ENCODE data around the gene CTNND2.
"Not testable (repeated sequence)": the region's sequence is repeated elsewhere in the genome, so short reads cannot be mapped to it uniquely, and the experiment has no call there.

CTNND2 gene

DNA sequence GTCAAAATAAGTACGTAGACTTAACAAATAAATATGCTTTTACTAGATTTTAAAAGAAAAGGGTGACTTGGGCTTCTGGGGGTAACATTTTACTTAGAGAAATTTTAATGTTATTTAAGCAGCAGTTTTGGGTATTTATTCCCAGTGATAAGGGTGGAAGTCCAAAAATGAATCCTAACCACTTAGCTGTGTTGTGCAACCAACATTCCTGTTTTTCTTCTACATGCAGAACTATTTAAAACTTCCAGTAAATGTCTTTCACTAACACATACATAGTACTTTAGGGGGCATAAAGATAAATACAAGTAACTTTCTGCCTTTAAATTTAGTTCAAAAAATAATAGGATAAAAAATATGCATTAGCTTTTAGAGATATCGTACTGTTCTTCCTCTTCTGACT, 436.7 kb downstream of the CTNND2 start:
- no peaks in the 10 kb centered on the region for H3K36me3 Mint-ChIP-seq (ENCODE audit: low read depth)
- no peak for ATAC-seq
- H3K27ac Mint-ChIP-seq = no peak overlapping the region
- no peaks in the 10 kb centered on the region for H3K4me1 Mint-ChIP-seq
- H3K27me3 Mint-ChIP-seq = no peaks in the 10 kb centered on the region
- H3K9me3 Mint-ChIP-seq = peaks cover 3% of the 10 kb centered on the region
- no peak overlapping the region for H3K4me3 Mint-ChIP-seq
- DNase-seq = no peak

DNA sequence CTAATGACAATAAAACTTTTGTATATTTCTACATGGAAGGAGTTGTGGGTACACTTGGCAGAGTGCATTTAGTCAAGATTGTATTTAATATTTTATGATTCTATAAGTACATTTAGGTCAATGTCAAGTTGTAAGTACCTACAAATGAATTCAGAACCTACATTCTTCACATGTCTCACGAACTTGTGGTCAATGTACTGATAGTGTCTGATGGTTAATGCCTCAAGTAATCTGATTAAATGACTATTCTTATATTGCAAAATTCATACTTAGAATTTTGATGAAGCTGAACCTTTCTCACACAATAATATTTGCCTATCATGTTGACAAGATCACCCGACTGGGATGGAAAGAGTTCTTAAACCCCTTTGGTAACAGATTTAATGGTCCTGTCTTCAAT, 444.5 kb downstream of the CTNND2 start:
- no peak for ATAC-seq

DNA sequence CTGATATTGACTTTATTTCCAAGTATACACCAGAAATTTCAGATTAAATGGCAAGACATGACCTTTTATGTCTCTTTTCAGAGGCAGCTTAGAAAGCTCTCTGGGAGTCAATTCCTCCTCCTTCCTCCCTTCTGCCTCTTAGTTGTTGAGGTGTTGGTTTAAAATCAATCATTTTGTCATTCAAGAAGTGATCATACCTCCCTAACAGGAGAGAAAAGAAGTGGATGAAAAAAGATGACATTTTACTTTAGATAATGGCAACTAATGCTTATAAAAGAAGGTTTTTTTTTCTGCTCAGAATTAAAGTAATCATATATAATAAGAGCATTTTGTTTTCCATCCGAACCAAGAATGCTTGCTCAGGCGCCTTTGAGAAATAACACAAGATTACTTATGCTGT, 448.7 kb downstream of the CTNND2 start:
- Mint-ChIP-seq H3K4me3 (no peak overlapping the region), H3K27ac (no peak overlapping the region), H3K9me3 (no peaks in the 10 kb centered on the region), H3K4me1 (no peaks in the 10 kb centered on the region), H3K36me3 (ENCODE audit: low read depth) (no peaks in the 10 kb centered on the region), H3K27me3 (no peaks in the 10 kb centered on the region)
- DNase-seq (no peak), ATAC-seq (no peak)

More for the DNA sequence above, 444.5 kb downstream of the CTNND2 start:
- H3K27ac Mint-ChIP-seq = no peak overlapping the region
- H3K4me3 Mint-ChIP-seq = no peak overlapping the region
- no peaks in the 10 kb centered on the region for H3K27me3 Mint-ChIP-seq
- H3K4me1 Mint-ChIP-seq = no peaks in the 10 kb centered on the region
- H3K36me3 Mint-ChIP-seq (ENCODE audit: low read depth) = no peaks in the 10 kb centered on the region
- no peaks in the 10 kb centered on the region for H3K9me3 Mint-ChIP-seq
- no peak for DNase-seq

GRCh38 chr5:11452852-11453251, 451.4 kb downstream of the CTNND2 start:
- DNase-seq = no peak
- Mint-ChIP-seq H3K9me3 (no peaks in the 10 kb centered on the region), H3K4me3 (no peak overlapping the region), H3K4me1 (no peaks in the 10 kb centered on the region), H3K27ac (no peak overlapping the region), H3K27me3 (no peaks in the 10 kb centered on the region), H3K36me3 (ENCODE audit: low read depth) (no peaks in the 10 kb centered on the region)
- no peak for ATAC-seq

DNA sequence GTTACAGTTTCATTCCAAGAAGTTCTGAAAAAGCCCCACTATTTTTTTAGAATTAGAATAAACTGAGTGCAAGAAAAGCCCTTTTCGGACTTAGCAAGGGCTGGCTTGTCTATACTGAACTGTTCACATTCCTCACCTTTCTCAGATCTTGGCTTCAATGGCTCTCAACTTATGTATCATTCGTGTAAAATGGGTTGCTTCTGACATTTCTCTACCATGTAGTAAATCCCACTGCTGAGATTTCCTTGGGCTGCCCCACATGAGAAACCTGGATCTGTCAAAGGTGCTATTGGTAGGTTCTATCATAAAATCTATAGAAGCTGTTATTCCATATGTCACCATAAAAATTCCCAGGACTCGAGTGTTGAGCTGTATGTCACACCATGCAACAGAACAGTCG, 454.3 kb downstream of the CTNND2 start:
- ATAC-seq (no peak), DNase-seq (no peak)
- Mint-ChIP-seq H3K4me1 (no peaks in the 10 kb centered on the region), H3K9me3 (no peaks in the 10 kb centered on the region), H3K27ac (no peak overlapping the region), H3K27me3 (no peaks in the 10 kb centered on the region), H3K36me3 (ENCODE audit: low read depth) (no peaks in the 10 kb centered on the region), H3K4me3 (no peak overlapping the region)

- Mint-ChIP-seq H3K4me1 (no peaks in the 10 kb centered on the region), H3K4me3 (no peak overlapping the region), H3K36me3 (ENCODE audit: low read depth) (no peaks in the 10 kb centered on the region), H3K27me3 (no peaks in the 10 kb centered on the region), H3K9me3 (no peaks in the 10 kb centered on the region), H3K27ac (no peak overlapping the region)
- no peak for DNase-seq
- ATAC-seq = no peak
Observed at GRCh38 chr5:11449217-11449616, 455.0 kb downstream of the CTNND2 start.

GRCh38 chr5:11443831-11444230, 460.4 kb downstream of the CTNND2 start:
- Mint-ChIP-seq H3K36me3 (ENCODE audit: low read depth) (no peaks in the 10 kb centered on the region), H3K27ac (no peak overlapping the region), H3K9me3 (no peaks in the 10 kb centered on the region), H3K4me1 (no peaks in the 10 kb centered on the region), H3K27me3 (no peaks in the 10 kb centered on the region), H3K4me3 (no peak overlapping the region)
- DNase-seq (no peak), ATAC-seq (no peak)

GRCh38 chr5:11432116-11432515, 472.1 kb downstream of the CTNND2 start:
- no peak overlapping the region for H3K4me3 Mint-ChIP-seq
- H3K27ac Mint-ChIP-seq = no peak overlapping the region
- H3K9me3 Mint-ChIP-seq = no peaks in the 10 kb centered on the region
- no peaks in the 10 kb centered on the region for H3K27me3 Mint-ChIP-seq
- H3K36me3 Mint-ChIP-seq (ENCODE audit: low read depth) = no peaks in the 10 kb centered on the region
- ATAC-seq (no peak), DNase-seq (no peak)
- H3K4me1 Mint-ChIP-seq = no peaks in the 10 kb centered on the region

GRCh38 chr5:11429254-11429653, 475.0 kb downstream of the CTNND2 start:
- DNase-seq = no peak
- H3K4me1 Mint-ChIP-seq = no peaks in the 10 kb centered on the region
- no peak overlapping the region for H3K27ac Mint-ChIP-seq
- H3K36me3 Mint-ChIP-seq (ENCODE audit: low read depth) = no peaks in the 10 kb centered on the region
- H3K4me3 Mint-ChIP-seq = no peak overlapping the region
- H3K27me3 Mint-ChIP-seq = no peaks in the 10 kb centered on the region
- H3K9me3 Mint-ChIP-seq = no peaks in the 10 kb centered on the region
- ATAC-seq = no peak

DNA sequence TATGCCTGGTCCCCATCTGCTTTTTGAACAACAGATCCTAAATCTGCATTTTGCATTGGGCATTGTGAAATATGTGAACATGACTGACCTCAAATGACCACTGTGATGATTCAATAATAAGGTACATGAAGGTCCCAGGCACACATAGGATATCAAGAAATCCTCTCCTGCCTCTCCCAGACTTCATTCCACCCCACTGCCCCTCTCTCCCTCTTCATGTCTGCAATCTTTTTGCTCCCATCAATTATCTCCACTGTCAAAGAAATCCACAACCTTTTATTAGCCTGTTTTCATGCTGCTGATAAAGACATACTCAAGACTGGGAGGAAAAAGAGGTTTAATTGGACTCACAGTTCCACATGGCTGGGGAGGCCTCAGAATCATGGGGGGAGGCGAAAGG, 476.7 kb downstream of the CTNND2 start:
- no peaks in the 10 kb centered on the region for H3K9me3 Mint-ChIP-seq
- H3K4me1 Mint-ChIP-seq = no peaks in the 10 kb centered on the region
- DNase-seq (no peak), ATAC-seq (no peak)
- no peaks in the 10 kb centered on the region for H3K27me3 Mint-ChIP-seq
- no peak overlapping the region for H3K4me3 Mint-ChIP-seq
- no peak overlapping the region for H3K27ac Mint-ChIP-seq
- H3K36me3 Mint-ChIP-seq (ENCODE audit: low read depth) = no peaks in the 10 kb centered on the region

DNA sequence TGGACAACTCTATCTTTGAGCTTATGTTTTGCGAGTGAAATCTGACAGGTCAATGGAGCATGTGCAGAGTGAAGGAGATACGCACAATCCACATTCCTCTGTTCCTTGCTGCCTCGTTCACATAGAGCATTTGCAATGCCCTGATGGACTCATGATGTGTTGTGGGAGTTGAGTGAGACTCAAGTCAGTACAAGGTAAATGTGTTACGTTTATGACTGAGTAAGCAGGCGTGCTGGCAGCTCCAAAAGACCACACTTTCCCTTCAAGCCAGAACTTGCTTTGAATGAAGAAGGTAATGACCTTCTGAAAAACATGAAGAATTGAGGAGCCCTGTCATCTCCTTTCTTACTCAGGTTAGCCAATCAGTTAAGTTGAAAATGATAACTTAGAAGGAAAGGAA, 477.8 kb downstream of the CTNND2 start:
- ATAC-seq = no peak
- no peak for DNase-seq
- no peaks in the 10 kb centered on the region for H3K27me3 Mint-ChIP-seq
- no peak overlapping the region for H3K27ac Mint-ChIP-seq
- no peaks in the 10 kb centered on the region for H3K9me3 Mint-ChIP-seq
- no peaks in the 10 kb centered on the region for H3K36me3 Mint-ChIP-seq (ENCODE audit: low read depth)
- H3K4me3 Mint-ChIP-seq = no peak overlapping the region
- H3K4me1 Mint-ChIP-seq = no peaks in the 10 kb centered on the region

- DNase-seq (no peak), ATAC-seq (no peak)
- H3K4me3 Mint-ChIP-seq = no peak overlapping the region
Observed at GRCh38 chr5:11422342-11422741, 481.9 kb downstream of the CTNND2 start.

GRCh38 chr5:11420969-11421368, 483.3 kb downstream of the CTNND2 start:
- no peaks in the 10 kb centered on the region for H3K36me3 Mint-ChIP-seq (ENCODE audit: low read depth)
- H3K4me3 Mint-ChIP-seq = no peak overlapping the region
- ATAC-seq (no peak), DNase-seq (no peak)
- H3K4me1 Mint-ChIP-seq = no peaks in the 10 kb centered on the region
- peaks cover 6% of the 10 kb centered on the region for H3K9me3 Mint-ChIP-seq
- no peak overlapping the region for H3K27ac Mint-ChIP-seq
- H3K27me3 Mint-ChIP-seq = no peaks in the 10 kb centered on the region

More at GRCh38 chr5:11422342-11422741, 481.9 kb downstream of the CTNND2 start:
- no peaks in the 10 kb centered on the region for H3K36me3 Mint-ChIP-seq (ENCODE audit: low read depth)
- no peaks in the 10 kb centered on the region for H3K4me1 Mint-ChIP-seq
- H3K27me3 Mint-ChIP-seq = no peaks in the 10 kb centered on the region
- H3K9me3 Mint-ChIP-seq = peaks cover 6% of the 10 kb centered on the region
- H3K27ac Mint-ChIP-seq = no peak overlapping the region

GRCh38 chr5:11415751-11416150, 488.5 kb downstream of the CTNND2 start:
- DNase-seq (no peak), ATAC-seq (no peak)
- Mint-ChIP-seq H3K36me3 (ENCODE audit: low read depth) (no peaks in the 10 kb centered on the region), H3K4me3 (no peak overlapping the region), H3K4me1 (no peaks in the 10 kb centered on the region), H3K9me3 (peaks cover 12% of the 10 kb centered on the region), H3K27ac (no peak overlapping the region), H3K27me3 (no peaks in the 10 kb centered on the region)

DNA sequence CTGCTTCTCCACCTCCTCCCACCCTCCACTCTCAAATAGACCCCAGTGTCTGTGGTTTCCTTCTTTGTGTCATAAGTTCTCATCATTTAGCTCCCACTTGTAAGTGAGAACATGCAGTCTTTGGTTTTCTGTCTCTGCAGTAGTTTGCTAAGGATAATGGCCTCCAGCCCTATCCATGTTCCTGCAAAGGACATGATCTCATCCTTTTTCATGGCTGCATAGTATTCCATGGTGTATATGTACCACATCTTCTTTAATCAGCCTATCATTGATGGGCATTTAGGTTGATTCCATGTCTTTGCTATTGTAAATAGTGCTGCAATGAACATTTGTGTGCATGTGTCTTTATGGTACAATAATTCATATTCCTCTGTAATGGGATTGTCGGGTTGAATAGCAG, 489.5 kb downstream of the CTNND2 start:
- not testable (repeated sequence) for H3K27me3 Mint-ChIP-seq; H3K36me3 Mint-ChIP-seq (ENCODE audit: low read depth); H3K4me3 Mint-ChIP-seq; H3K4me1 Mint-ChIP-seq; DNase-seq; ATAC-seq; H3K27ac Mint-ChIP-seq
- H3K9me3 Mint-ChIP-seq = peaks cover 12% of the 10 kb centered on the region

- no peaks in the 10 kb centered on the region for H3K36me3 Mint-ChIP-seq (ENCODE audit: low read depth)
- DNase-seq (no peak), ATAC-seq (no peak)
- H3K27ac Mint-ChIP-seq = no peak overlapping the region
- H3K4me1 Mint-ChIP-seq = no peaks in the 10 kb centered on the region
- H3K4me3 Mint-ChIP-seq = no peak overlapping the region
- H3K9me3 Mint-ChIP-seq = peaks cover 7% of the 10 kb centered on the region
- no peaks in the 10 kb centered on the region for H3K27me3 Mint-ChIP-seq
Observed at GRCh38 chr5:11411621-11412020, 492.6 kb downstream of the CTNND2 start.

All from activated naive CD8-positive, alpha-beta T cell treated with anti-CD3 and anti-CD28 coated beads, Interleukin-2, amount 50 U/mL, for 24 hours (primary cell).